Putamen (tissue), 1 donor: ENCODE results near the gene GRID2.

Source experiments
- DNase-seq: peaks from one replicate; pipeline ENCODE4 v3.0.0-alpha.2; 2016; ENCODE audit warnings: low spot score

Gene GRID2

GRCh38 chr4:93080316-93080715 is 776.5 kb downstream of the GRID2 start:
- no peak for DNase-seq

GRCh38 chr4:93084599-93085305 is 781.0 kb downstream of the GRID2 start:
- no peak for DNase-seq

GRCh38 chr4:93086356-93086755 is 782.6 kb downstream of the GRID2 start:
- peak; percentile 25 for DNase-seq

GRCh38 chr4:93092765-93093164 is 789.0 kb downstream of the GRID2 start:
- DNase-seq, result no peak

GRCh38 chr4:93103042-93103441 is 799.3 kb downstream of the GRID2 start:
- DNase-seq, result no peak

- no peak for DNase-seq
Measured at GRCh38 chr4:93116624-93117023, 812.9 kb downstream of the GRID2 start.

GRCh38 chr4:93127489-93127888 is 823.7 kb downstream of the GRID2 start:
- DNase-seq, result no peak

- DNase-seq, result peak; percentile 52
Measured at GRCh38 chr4:93132631-93133030, 828.9 kb downstream of the GRID2 start.

- DNase-seq, result no peak
Measured at GRCh38 chr4:93139118-93139517, 835.4 kb downstream of the GRID2 start.

- DNase-seq, result no peak
Measured at GRCh38 chr4:93143902-93144301, 840.1 kb downstream of the GRID2 start.

GRCh38 chr4:93144644-93145043 is 840.9 kb downstream of the GRID2 start:
- DNase-seq, result no peak

- no peak for DNase-seq
Measured at GRCh38 chr4:93147524-93148212, 843.9 kb downstream of the GRID2 start.

- no peak for DNase-seq
Measured at GRCh38 chr4:93152491-93152890, 848.7 kb downstream of the GRID2 start.

- DNase-seq, result no peak
Measured at GRCh38 chr4:93157986-93158385, 854.2 kb downstream of the GRID2 start.

- no peak for DNase-seq
Measured at GRCh38 chr4:93168053-93168452, 864.3 kb downstream of the GRID2 start.

- no peak for DNase-seq
Measured at GRCh38 chr4:93169966-93170365, 866.2 kb downstream of the GRID2 start.

- DNase-seq, result no peak
Measured at GRCh38 chr4:93174598-93174997, 870.8 kb downstream of the GRID2 start.

GRCh38 chr4:93178279-93178678 is 874.5 kb downstream of the GRID2 start:
- no peak for DNase-seq

- no peak for DNase-seq
Measured at GRCh38 chr4:93179044-93179443, 875.3 kb downstream of the GRID2 start.

GRCh38 chr4:93182722-93183121 is 879.0 kb downstream of the GRID2 start:
- DNase-seq, result no peak

GRCh38 chr4:93183576-93183975 is 879.8 kb downstream of the GRID2 start:
- DNase-seq, result no peak

- no peak for DNase-seq
Measured at GRCh38 chr4:93184053-93184452, 880.3 kb downstream of the GRID2 start.

- no peak for DNase-seq
Measured at GRCh38 chr4:93186846-93187245, 883.1 kb downstream of the GRID2 start.

GRCh38 chr4:93187466-93187865 is 883.7 kb downstream of the GRID2 start:
- no peak for DNase-seq
